ENCODE results near the gene FHIT. TPM values are rescaled to one million over a fixed set of nuclear protein-coding genes. Genes with fewer than 3 reads are reported as not detected.
A peak's percentile ranks its signal among the peaks of the same experiment; 100 is the strongest.

FHIT gene
- total RNA-seq, 1 donor from 2014 or later, result 21.5 TPM

DNA sequence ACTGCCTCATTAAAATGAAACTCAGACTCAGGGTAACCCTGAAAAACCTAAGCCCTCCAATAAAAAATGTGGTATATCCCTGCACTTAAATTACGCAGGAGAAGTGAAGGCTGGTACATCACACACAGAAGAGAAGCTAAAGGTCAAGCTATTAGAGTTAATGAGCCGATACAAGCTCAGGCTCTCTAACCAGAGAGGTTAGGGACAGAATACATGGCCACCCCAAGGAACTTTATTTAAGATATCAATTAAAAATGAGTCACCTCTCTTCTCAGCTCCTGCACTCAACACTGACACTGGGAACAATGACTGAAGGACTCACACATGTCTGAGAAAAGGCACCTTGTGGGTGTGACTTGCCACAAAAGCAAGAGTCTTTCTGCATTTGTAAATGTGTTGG is 1400.8 kb downstream of the FHIT start:
- DNase-seq, result no peak
- intact Hi-C loops (cut with DNase I), result no loop called here
- no peak for ATAC-seq (ENCODE audit: poor library complexity)

DNA sequence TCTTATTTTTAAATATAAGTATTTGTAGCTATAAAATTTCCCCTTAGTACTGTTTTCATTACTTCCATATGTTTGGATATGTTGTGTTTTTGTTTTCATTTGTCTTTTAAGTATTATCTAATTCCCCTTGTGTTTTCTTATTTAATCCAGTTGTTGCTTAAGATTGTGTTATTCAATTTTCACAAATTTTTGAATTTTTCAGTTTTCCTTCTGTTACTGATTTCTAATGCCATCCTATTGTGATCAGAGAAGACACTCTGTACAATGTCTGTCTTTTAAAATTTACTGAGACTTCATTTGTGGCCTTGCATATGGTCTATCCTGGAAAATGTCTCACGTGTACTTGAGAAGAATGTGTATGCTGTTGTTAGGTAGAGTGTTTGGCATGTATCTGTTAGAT is 1405.9 kb downstream of the FHIT start:
- DNase-seq, result no peak
- ATAC-seq (ENCODE audit: poor library complexity), result no peak
- intact Hi-C loops (cut with DNase I), result no loop called here

DNA sequence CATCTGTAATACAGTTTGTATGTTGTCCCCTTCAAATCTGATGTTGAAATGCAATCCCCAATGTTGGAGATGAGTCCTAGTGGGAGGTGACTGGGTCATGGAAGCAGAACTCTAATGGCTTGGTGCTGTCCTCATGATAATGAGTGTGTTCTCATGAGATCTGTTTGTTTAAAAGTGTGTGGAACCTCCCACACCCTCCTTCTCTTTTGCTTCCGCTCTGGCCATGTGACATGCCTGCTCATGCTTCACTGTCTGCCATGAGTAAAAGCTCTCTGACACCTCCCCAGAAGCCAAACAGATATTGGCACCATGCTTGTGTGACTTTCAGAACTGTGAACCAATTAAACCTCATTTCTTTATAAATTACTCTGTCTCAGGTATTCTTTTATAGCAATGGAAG is 1407.4 kb downstream of the FHIT start:
- DNase-seq, result no peak
- no peak for ATAC-seq (ENCODE audit: poor library complexity)
- intact Hi-C loops (cut with DNase I), result no loop called here

DNA sequence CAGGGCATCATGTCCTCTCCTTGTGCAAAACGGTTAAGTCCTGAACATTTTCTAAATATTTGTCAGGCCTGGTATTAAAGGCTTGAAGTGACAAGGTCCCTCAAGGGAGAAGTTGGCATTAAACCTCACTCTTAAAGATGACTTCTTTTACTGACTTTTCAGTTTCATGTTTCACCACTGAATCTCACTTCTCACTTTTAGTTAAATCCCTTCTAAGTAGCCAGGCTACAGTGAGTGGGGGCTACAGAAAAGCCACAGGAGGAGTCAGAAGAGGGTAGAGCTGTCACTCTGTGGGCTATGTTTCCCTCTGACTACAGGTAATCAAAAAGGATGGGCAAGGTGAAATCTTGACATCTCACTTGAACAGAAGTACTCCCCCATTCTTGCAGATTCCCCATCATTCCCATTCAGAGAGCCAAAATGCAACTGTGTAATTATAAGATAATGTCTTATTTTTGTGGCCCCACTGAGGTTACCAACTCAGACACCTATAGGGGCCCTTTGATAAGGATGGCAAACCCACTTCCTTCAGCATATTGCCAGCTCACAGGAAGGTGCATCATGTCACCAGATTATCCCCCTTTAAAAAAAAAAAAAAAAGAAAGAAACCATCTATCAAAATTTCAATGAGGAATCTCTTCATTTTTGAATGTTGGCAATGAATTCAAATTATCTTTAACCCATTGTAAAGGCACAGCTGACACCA is 1411.3 kb downstream of the FHIT start:
- intact Hi-C loops (cut with DNase I), result no loop called here
- DNase-seq, result no peak
- ATAC-seq (ENCODE audit: poor library complexity), result no peak

DNA sequence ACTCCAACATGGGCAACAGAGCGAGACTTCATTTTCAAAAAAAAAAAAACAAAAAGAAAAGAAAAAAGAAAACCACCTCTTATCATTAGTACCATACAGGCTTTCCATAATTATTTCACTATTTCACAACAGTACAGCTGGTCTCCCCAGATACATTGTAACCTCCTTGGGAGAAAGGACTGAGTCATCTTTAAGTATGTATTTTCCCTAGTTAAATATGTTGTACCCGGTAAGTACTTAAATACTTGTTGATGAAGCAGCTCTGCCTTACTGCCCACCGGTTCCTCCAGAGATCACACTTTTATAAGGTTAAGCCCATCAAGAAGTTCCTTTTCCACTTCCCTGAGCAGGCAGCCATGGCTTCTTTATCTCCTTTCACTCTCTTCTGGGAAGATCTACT is 1412.0 kb downstream of the FHIT start:
- ATAC-seq (ENCODE audit: poor library complexity) (no peak), DNase-seq (no peak)
- intact Hi-C loops (cut with DNase I), result no loop called here

DNA sequence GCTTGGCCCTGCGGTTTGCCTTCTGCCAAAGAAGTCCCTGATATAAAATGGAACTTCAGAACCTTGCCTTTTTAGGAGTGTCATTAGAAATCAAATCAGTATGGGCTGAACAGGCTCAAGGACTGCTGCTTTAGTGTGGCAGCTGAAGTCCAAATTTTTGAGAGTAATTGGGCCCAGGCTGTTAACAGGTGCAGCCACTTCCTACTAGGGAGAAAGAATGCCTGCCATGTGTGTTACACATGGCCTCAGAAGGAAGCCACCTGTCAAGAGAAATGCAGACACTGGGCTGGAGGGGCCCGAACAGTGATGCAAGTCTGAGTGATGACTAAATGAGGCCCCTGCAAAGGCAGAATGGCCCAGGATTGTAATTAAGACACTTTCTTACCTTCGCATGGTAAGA is 1414.7 kb downstream of the FHIT start:
- intact Hi-C loops (cut with DNase I), result no loop called here
- DNase-seq, result no peak

DNA sequence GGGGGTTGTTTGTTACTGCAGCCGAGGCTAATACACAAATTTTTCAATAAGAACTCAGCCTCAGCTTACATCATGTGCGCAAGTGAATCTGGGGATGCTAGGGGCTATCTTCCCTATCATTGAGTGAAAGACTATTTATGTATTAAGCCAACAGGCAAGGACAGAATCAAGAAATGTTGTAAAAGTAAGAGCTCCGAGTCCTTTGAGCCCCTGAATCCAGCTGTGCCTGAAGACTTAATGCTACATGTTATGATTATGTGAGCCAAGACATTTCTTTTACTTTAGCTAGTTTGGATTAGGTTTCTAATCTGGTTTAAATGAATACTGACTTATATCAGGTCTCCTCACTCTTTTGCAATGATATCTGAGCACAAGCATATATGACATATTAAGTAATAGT is 1418.5 kb downstream of the FHIT start:
- no peak for ATAC-seq (ENCODE audit: poor library complexity)
- intact Hi-C loops (cut with DNase I), result no loop called here
- no peak for DNase-seq

More for the DNA sequence above, 1414.7 kb downstream of the FHIT start:
- no peak for ATAC-seq (ENCODE audit: poor library complexity)

DNA sequence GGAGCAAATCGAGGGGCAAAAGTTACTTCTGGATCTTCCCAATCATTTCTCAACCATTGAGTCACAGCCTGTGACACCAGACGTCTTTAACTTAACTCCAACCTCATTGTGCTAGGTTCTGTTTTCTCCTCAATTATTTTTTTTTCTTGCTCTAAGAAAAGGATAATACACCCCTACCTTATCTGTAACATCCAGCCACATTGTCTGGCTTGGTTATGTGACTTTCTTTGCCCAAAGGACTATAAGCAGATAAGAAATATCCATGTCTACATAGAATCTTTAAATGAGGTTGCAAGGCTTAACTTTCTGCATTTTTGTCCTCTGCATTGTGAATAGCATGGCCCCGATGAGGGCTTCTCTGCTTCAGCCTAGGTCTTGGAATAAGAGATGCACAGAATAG is 1419.0 kb downstream of the FHIT start:
- ATAC-seq (ENCODE audit: poor library complexity) (no peak), DNase-seq (no peak)
- intact Hi-C loops (cut with DNase I), result no loop called here

DNA sequence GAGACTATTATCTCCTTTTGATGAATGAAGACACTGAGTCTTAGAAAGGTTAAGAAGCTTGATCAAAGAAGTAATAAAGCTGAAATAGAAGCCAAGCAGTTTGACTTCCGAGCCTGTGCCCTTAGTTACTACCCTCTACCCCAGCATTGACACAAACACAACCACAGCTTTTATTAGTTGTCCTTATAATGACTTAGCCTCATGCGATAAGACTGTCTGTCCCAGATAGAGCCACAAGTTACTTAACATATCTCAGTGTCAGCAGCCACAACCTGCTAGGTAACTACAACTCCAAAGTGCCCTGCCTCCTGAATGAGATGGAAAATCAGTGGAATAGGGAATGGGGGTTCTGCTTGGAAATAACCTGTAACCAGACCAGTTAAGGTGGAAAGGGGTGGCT is 1419.9 kb downstream of the FHIT start:
- ATAC-seq (ENCODE audit: poor library complexity) (peak; percentile 92), DNase-seq (no peak)
- intact Hi-C loops (cut with DNase I), result no loop called here

DNA sequence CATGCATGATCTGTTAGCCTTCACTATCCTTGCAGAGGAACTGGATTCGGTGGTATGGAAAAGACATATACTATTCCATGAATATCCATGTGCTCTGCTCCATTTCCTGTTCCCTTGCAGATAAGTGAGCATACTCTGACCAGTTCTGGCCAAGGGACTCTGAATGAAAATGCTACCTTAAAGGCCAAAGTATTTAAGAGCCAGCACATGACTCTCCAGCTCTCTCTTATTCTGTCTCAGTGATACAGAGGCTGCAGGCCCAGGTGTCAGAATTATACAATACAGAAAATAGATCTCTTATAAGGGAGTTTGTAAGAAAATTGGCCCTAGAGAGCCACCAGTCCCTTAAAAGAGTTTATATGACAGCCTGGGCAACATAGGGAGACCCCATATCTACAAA is 1421.7 kb downstream of the FHIT start:
- ATAC-seq (ENCODE audit: poor library complexity) (peak; percentile 44), DNase-seq (no peak)
- intact Hi-C loops (cut with DNase I), result no loop called here

DNA sequence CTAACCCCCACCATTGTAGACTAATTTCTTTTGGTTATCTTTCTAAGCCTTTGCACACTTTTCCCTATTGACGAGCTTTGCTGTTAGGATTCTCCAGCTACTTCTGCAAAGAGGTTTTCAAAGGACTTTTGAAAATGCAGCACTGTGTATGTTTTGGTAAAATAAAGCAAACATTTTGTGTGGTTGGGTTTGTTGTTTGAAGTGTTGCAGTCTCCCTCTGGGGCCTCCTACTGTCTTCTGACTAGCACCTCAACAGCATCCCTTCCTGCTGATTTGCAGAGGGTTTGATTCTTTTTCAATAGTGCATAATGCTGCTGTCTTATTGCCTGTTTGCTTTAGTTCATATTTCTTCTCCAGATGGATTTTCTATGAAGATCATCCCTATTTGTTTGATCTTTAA is 1426.4 kb downstream of the FHIT start:
- DNase-seq, result no peak
- no peak for ATAC-seq (ENCODE audit: poor library complexity)
- intact Hi-C loops (cut with DNase I), result no loop called here

DNA sequence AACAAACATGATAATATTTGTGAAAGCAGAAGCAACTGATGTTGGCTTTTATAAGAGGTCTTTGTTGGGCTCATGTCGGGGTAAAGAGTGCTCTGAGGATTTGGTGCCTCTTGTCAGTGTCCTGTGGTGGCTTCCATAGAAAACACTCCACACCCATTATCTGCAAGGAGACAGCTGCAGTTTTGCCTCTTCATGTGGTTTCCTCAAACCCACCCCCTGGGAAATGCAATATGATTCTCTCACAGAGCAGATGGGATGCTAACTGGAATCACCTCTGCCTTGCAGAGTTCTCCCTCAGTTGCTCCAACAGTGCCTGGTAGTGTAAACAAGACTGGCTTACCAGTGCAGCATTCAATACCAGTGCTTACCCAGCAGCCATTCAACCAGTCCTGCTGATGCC is 1430.0 kb downstream of the FHIT start:
- DNase-seq (no peak), ATAC-seq (ENCODE audit: poor library complexity) (no peak)
- intact Hi-C loops (cut with DNase I), result no loop called here

DNA sequence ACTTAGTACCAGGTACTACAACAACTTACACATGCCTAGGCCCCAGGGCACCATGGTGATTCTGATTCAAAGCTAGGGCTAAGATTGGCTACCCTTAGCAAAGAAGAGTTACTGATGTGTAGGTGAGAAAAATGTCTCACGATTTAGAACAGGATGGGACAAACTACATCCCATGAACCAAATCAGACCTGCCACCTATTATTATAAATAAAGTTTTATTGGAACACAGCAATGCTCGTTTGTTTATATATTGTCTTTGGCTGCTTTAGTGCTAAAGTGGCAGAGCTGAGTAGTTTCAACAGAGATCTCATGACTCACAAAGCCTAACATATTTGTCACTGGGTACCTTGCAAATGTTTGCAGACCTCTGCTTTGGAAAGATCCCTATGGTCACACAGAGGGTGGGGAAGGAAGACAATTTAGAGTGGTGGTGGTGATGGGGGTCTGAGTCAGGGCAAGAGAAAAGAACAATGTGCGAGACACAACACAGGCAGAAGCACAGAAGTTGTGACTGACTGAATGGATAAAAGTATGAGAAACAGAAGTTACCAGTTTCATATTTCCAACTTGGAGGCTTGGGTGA is 1430.8 kb downstream of the FHIT start:
- no peak for DNase-seq
- ATAC-seq (ENCODE audit: poor library complexity), result no peak
- intact Hi-C loops (cut with DNase I), result no loop called here

DNA sequence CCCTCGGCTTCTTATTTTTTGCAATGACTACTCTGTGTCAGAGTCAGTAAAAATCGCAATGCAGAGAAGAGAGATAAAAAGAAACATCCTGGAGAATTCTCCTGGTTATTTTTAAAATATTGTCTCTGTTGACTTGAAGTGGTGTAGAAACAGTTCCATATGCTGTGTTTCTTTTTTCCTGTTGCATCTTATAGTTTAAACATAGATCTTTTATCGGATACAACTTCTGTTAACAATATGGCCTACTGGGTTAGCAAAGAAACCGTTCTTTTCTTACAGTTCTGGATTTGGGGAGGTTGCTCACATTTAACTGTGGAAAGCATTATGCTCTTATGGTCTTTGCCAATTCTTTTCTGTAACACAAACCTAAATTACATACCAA is 1432.3 kb downstream of the FHIT start:
- DNase-seq, result no peak
- intact Hi-C loops (cut with DNase I), result no loop called here
- no peak for ATAC-seq (ENCODE audit: poor library complexity)

DNA sequence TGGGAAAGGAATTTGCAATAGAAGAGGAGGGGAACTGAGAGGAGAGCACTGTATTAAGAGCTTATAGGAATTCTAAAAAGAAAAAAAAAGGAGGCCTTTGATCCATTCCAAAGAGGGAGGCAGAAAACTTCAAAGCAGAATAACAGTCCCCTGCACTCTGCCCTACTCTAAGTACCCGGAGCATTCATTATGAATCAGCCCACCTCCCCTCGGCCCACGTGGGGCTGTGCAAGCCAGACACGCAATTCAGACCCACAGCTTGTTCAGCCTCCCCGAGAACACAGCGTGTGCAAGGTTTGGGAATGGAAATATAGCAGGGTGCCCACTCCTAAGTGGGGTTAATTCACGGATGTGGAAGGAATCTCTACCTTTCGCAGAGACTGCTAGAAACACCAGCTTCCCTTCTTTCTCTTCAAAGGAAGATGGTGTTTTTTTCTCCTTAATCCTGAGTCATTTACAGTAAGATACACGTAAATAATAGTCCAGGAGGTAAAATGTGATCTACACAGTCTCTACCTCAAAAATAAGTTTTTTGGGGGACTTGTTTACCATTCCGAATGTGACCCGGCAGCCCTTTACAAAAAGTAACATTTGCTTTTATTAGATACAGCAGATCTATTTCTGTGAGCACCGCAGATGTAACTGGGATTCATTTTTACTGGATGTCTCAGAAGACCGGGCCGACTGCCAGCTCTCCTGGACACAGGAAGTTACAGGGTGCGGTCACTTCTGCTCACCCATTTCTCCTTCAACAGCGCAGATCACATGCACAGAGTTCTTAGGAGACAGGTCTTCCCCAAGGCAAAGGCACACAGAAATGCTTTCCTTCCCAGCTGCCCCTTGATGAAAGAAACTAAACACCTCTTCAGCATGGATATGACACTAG is 1433.0 kb downstream of the FHIT start:
- intact Hi-C loops (cut with DNase I), result no loop called here
- ATAC-seq (ENCODE audit: poor library complexity) (peak; percentile 85), DNase-seq (peak; percentile 92)

DNA sequence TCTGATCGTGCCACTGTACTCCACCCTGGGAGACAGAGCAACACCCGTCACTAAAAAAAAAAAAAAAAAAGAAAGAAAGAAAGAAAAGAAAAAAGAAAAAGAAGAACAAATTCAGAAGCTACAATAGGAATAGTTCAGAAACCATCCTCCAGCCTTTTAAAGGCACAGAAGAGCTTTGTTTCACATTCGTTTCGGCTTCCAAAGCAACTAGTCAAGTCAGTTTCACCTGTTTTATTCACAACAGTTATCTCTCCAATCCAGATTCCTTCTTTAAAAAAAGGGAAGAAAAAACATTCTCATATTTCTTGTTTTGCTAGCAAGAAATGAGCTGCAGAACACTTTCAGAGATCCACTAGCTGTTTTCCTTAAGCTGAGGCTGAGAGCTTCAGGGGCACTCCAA is 1433.7 kb downstream of the FHIT start:
- intact Hi-C loops (cut with DNase I), result no loop called here
- DNase-seq (no peak), ATAC-seq (ENCODE audit: poor library complexity) (no peak)

DNA sequence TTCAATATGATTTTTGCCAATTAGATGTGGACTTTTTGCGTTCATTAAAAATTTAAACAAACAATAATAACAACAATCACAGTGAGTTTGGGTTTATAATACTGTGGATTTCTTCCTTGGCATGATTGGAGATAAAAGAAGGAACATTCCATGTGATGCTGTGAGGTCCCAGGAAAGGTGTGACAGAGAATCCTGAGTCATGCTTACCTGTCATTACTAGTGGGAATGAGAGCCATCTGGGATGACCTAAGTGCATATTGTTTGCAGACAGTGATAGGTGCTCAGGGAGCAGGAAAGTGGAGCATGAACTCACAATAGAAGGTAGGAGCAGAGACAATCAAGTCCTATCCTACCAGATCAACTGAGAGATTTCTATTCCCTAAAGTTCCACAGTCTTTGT is 1434.9 kb downstream of the FHIT start:
- DNase-seq (no peak), ATAC-seq (ENCODE audit: poor library complexity) (no peak)
- intact Hi-C loops (cut with DNase I), result no loop called here

DNA sequence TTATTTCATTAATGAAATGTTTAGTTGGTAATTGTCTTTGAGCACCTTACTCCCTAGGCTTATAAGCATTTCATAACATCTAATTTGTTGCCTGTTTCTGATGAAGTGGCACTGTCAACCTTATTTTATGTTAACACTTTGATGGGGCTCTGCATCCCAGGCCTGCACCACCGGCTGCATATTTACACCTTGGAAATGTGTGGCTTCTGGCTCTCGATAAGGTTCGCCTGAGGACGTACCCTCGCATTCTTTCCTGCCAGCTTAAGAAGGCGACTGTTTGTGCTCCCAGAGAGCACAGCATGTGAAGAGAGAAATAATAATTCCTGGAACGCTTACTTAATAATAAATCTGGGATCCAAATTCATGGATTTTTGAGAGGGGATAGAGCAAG is 1438.1 kb downstream of the FHIT start:
- peak; percentile 84 for ATAC-seq (ENCODE audit: poor library complexity)
- intact Hi-C loops (cut with DNase I), result no loop called here
- peak; percentile 41 for DNase-seq

DNA sequence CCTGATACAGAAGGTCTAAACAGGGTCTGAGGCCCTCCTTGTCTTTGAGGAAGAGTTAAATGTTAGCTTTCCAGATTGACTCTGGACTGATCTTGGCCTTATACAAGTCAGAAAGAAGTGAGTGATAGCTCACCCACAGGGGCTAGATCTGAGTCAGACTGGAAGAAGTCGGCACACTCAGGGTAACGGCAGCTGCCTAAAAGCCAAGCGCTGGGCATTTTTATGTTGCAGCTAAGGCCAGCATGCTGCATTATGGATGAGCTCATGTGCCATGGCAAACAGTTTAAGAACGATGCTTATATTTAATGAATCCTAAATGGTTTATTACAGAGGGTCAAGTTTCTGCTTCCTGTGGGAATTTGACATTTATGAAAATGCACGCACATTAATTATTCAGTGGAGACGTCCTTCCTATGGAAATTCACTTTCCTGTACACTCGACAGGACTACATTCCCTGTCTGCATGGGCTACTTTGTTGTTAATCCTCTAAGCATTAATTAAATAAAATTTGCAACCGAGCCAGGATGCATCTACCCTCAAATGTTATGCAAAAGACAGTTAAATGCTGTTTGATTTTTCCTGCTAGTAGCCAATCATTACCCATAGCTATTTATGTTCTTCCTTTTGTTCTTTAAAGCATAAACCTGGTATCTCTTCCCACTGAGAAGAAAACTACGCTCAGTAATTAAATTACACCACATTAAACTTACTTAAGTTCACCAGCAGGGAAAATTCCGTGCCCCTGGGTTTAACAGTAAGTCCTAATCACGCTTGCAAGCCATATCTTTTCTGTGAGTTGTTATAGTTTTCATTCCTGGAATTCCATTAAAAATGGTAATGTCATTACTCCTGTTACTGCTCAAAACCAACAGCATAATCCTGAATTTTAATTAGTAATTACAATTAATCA is 1438.8 kb downstream of the FHIT start:
- no peak for DNase-seq
- ATAC-seq (ENCODE audit: poor library complexity), result no peak
- intact Hi-C loops (cut with DNase I), result no loop called here
